Gastroesophageal sphincter (tissue), 3 donors: ENCODE measurements around the gene DAW1.

ENCODE experiments used
- POLR2A ChIP-seq, 2 donors: fragments of 450-650 bp; IDR thresholded peaks; one replicate each; pipeline ENCODE4 v1.6.1; 2017; ENCODE audit warnings: antibody characterized with exemption in 2 of 2, mild to moderate bottlenecking in 2 of 2, moderate library complexity in 1 of 2
- TF ChIP-seq, protein P1 (sequence below), 4 experiments: fragments of 200-600 bp in 2 of 4; fragments of 450-650 bp in 2 of 4; sonication (generic) in 1 of 4; IDR thresholded peaks; one replicate each; pipeline ENCODE4 v1.5.1; 2017 to 2019; ENCODE audit warnings: antibody characterized with exemption in 4 of 4, mild to moderate bottlenecking in 2 of 4, moderate library complexity in 2 of 4

DNA sequence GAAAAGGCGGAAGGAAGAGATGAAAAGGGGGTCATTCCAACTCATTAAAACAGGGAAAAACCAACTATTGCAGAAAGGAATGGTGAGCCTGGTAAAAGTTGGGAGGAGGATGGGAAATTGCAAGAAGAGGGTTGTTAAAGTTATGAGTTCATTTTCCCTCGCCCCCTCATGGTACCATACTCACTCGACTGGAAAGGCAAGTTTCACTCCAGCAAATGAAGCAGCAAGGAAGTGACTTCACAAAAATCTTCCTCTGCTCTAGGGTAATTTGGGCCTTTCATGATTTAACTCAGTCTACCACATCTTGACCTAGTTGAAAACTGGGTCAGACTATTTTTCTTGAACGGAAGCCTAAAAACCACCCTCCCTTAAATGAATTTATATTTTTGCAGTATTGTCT is 22.8 kb upstream of the DAW1 start:
- no peak for TF ChIP-seq POLR2A (IDR thresholded peaks at IDR 0.05)
- TF ChIP-seq, protein P1, sequence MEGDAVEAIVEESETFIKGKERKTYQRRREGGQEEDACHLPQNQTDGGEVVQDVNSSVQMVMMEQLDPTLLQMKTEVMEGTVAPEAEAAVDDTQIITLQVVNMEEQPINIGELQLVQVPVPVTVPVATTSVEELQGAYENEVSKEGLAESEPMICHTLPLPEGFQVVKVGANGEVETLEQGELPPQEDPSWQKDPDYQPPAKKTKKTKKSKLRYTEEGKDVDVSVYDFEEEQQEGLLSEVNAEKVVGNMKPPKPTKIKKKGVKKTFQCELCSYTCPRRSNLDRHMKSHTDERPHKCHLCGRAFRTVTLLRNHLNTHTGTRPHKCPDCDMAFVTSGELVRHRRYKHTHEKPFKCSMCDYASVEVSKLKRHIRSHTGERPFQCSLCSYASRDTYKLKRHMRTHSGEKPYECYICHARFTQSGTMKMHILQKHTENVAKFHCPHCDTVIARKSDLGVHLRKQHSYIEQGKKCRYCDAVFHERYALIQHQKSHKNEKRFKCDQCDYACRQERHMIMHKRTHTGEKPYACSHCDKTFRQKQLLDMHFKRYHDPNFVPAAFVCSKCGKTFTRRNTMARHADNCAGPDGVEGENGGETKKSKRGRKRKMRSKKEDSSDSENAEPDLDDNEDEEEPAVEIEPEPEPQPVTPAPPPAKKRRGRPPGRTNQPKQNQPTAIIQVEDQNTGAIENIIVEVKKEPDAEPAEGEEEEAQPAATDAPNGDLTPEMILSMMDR (IDR thresholded peaks at IDR 0.05), result no peak
